ENCODE results near the gene SHOC2. TPM values are rescaled to one million over a fixed set of nuclear protein-coding genes. Genes with fewer than 3 reads are reported as not detected.
A peak's percentile ranks its signal among the peaks of the same experiment; 100 is the strongest.

Gene SHOC2
- total RNA-seq, 1 donor: 63.9 TPM

GRCh38 chr10:110976577-110976976 is 57.2 kb downstream of the SHOC2 start:
- DNase-seq (ENCODE audit: low read depth): no peak
- TF ChIP-seq CTCF (IDR thresholded peaks at IDR 0.05; ENCODE audit: insufficient read depth, low read length): no peak
- no peak overlapping the region for H3K4me3 ChIP-seq (ENCODE audit: low read depth, low read length)

GRCh38 chr10:110977662-110978061 is 58.3 kb downstream of the SHOC2 start:
- no peak overlapping the region for H3K4me3 ChIP-seq (ENCODE audit: low read depth, low read length)
- peak; percentile 74 for DNase-seq (ENCODE audit: low read depth)

GRCh38 chr10:110978204-110978603 is 58.8 kb downstream of the SHOC2 start:
- DNase-seq (ENCODE audit: low read depth): no peak

More at GRCh38 chr10:110977662-110978061, 58.3 kb downstream of the SHOC2 start:
- TF ChIP-seq CTCF (IDR thresholded peaks at IDR 0.05; ENCODE audit: insufficient read depth, low read length): no peak

GRCh38 chr10:110979611-110980010 is 60.2 kb downstream of the SHOC2 start:
- no peak for TF ChIP-seq CTCF (IDR thresholded peaks at IDR 0.05; ENCODE audit: insufficient read depth, low read length)
- no peak overlapping the region for H3K4me3 ChIP-seq (ENCODE audit: low read depth, low read length)
- no peak for DNase-seq (ENCODE audit: low read depth)

More at GRCh38 chr10:110978204-110978603, 58.8 kb downstream of the SHOC2 start:
- TF ChIP-seq CTCF (IDR thresholded peaks at IDR 0.05; ENCODE audit: insufficient read depth, low read length): no peak
- no peak overlapping the region for H3K4me3 ChIP-seq (ENCODE audit: low read depth, low read length)

GRCh38 chr10:110980807-110981206 is 61.4 kb downstream of the SHOC2 start:
- TF ChIP-seq CTCF (IDR thresholded peaks at IDR 0.05; ENCODE audit: insufficient read depth, low read length): no peak
- H3K4me3 ChIP-seq (ENCODE audit: low read depth, low read length): no peak overlapping the region
- DNase-seq (ENCODE audit: low read depth): no peak

- TF ChIP-seq CTCF (IDR thresholded peaks at IDR 0.05; ENCODE audit: insufficient read depth, low read length): no peak
- no peak for DNase-seq (ENCODE audit: low read depth)
- H3K4me3 ChIP-seq (ENCODE audit: low read depth, low read length): no peak overlapping the region
These were observed 64.1 kb downstream of the SHOC2 start for GRCh38 chr10:110983466-110983865.

Data from fibroblast of the aortic adventitia (primary cell).